ENCODE measurements around the gene APLP2. TPM values are rescaled to one million over a fixed set of nuclear protein-coding genes. Genes with fewer than 3 reads are reported as not detected.

Gene APLP2
- total RNA-seq, 2 donors from 2014 or later = 493 to 557 TPM

- Histone ChIP-seq H3K9me3 (no peaks in the 10 kb centered on the region), H3K36me3 (no peaks in the 10 kb centered on the region), H3K4me1 (ENCODE audit: control insufficient read depth in 1 of 2, low read depth in 2 of 2) (peaks cover 5 to 18% of the 10 kb centered on the region in 2 donors), H3K27ac (no peak overlapping the region), H3K4me3 (no peak overlapping the region), H3K27me3 (replicated peaks; ENCODE audit: insufficient read depth) (no peaks in the 10 kb centered on the region)
- TF ChIP-seq CTCF (IDR thresholded peaks at IDR 0.05) = no peak
- no peak for DNase-seq (ENCODE audit: low spot score)
- ATAC-seq (ENCODE audit: insufficient number of reproducible peaks, low FRiP score, low read depth) = no peak
These were observed 24.9 kb downstream of the APLP2 start for GRCh38 chr11:130094614-130095013.

GRCh38 chr11:130095326-130095725 is 25.6 kb downstream of the APLP2 start:
- ATAC-seq (ENCODE audit: insufficient number of reproducible peaks, low FRiP score, low read depth) = no peak
- TF ChIP-seq CTCF (IDR thresholded peaks at IDR 0.05) = no peak

GRCh38 chr11:130096042-130096441 is 26.3 kb downstream of the APLP2 start:
- no peak for TF ChIP-seq CTCF (IDR thresholded peaks at IDR 0.05)
- peaks cover 5 to 17% of the 10 kb centered on the region in 2 donors for H3K4me1 ChIP-seq (ENCODE audit: control insufficient read depth in 1 of 2, low read depth in 2 of 2)
- no peaks in the 10 kb centered on the region for H3K27me3 ChIP-seq (replicated peaks; ENCODE audit: insufficient read depth)
- ATAC-seq (ENCODE audit: insufficient number of reproducible peaks, low FRiP score, low read depth) = no peak
- H3K4me3 ChIP-seq = no peak overlapping the region
- H3K9me3 ChIP-seq = no peaks in the 10 kb centered on the region
- no peak for DNase-seq (ENCODE audit: low spot score)
- H3K36me3 ChIP-seq = no peaks in the 10 kb centered on the region
- no peak overlapping the region for H3K27ac ChIP-seq

More at GRCh38 chr11:130095326-130095725, 25.6 kb downstream of the APLP2 start:
- H3K4me3 ChIP-seq = no peak overlapping the region
- H3K27ac ChIP-seq = no peak overlapping the region
- no peaks in the 10 kb centered on the region for H3K27me3 ChIP-seq (replicated peaks; ENCODE audit: insufficient read depth)
- H3K4me1 ChIP-seq (ENCODE audit: control insufficient read depth in 1 of 2, low read depth in 2 of 2) = peaks cover 5 to 17% of the 10 kb centered on the region in 2 donors
- no peaks in the 10 kb centered on the region for H3K36me3 ChIP-seq
- H3K9me3 ChIP-seq = no peaks in the 10 kb centered on the region
- no peak for DNase-seq (ENCODE audit: low spot score)

- H3K4me3 ChIP-seq = no peak overlapping the region
- TF ChIP-seq CTCF (IDR thresholded peaks at IDR 0.05) = no peak
- H3K4me1 ChIP-seq (ENCODE audit: control insufficient read depth in 1 of 2, low read depth in 2 of 2) = peaks cover 5 to 18% of the 10 kb centered on the region in 2 donors
- no peaks in the 10 kb centered on the region for H3K9me3 ChIP-seq
- no peaks in the 10 kb centered on the region for H3K27me3 ChIP-seq (replicated peaks; ENCODE audit: insufficient read depth)
- no peak overlapping the region for H3K27ac ChIP-seq
- H3K36me3 ChIP-seq = no peaks in the 10 kb centered on the region
- no peak for ATAC-seq (ENCODE audit: insufficient number of reproducible peaks, low FRiP score, low read depth)
- no peak for DNase-seq (ENCODE audit: low spot score)
These were observed 27.1 kb downstream of the APLP2 start for GRCh38 chr11:130096823-130097222.

- H3K27me3 ChIP-seq (replicated peaks; ENCODE audit: insufficient read depth) = no peaks in the 10 kb centered on the region
- H3K36me3 ChIP-seq = no peaks in the 10 kb centered on the region
- H3K9me3 ChIP-seq = no peaks in the 10 kb centered on the region
- TF ChIP-seq CTCF (IDR thresholded peaks at IDR 0.05) = no peak
- ATAC-seq (ENCODE audit: insufficient number of reproducible peaks, low FRiP score, low read depth) (no peak), DNase-seq (ENCODE audit: low spot score) (no peak)
- H3K4me3 ChIP-seq = no peak overlapping the region
- no peak overlapping the region for H3K27ac ChIP-seq
- H3K4me1 ChIP-seq (ENCODE audit: control insufficient read depth in 1 of 2, low read depth in 2 of 2) = peaks cover 6 to 22% of the 10 kb centered on the region in 2 donors
These were observed 27.6 kb downstream of the APLP2 start for GRCh38 chr11:130097285-130097684.

Data from thoracic aorta (tissue), 2 donors.